T47D (cell line): ENCODE measurements around the gene DCST2.
"Not testable (repeated sequence)": the region's sequence is repeated elsewhere in the genome, so short reads cannot be mapped to it uniquely, and the experiment has no call there.

Source experiments
- DNase-seq, 2 experiments: peaks; one replicate each; pipeline versions ENCODE4 v3.0.0 to v3.0.0-alpha.2; 2011 to 2012; ENCODE audit warnings: low read depth in 1 of 2, low spot score in 1 of 2
- JUND ChIP-seq: IDR thresholded peaks from 2 replicates; pipeline ENCODE4 v1.6.1; 2012; ENCODE audit warnings: low read depth
- in situ Hi-C: cut with HindIII; loops from 2 replicates; pipeline ENCODE4 v1.10.0; 2016; ENCODE audit warnings: low sequenced_read_pairs, low pct_unique_long_range_greater_than_20kb

Gene DCST2

GRCh38 chr1:154989195-154989860, 44.3 kb downstream of the DCST2 start:
- no peak for DNase-seq
- in situ Hi-C loops, result no loop called here
- no peak for TF ChIP-seq JUND

DNA sequence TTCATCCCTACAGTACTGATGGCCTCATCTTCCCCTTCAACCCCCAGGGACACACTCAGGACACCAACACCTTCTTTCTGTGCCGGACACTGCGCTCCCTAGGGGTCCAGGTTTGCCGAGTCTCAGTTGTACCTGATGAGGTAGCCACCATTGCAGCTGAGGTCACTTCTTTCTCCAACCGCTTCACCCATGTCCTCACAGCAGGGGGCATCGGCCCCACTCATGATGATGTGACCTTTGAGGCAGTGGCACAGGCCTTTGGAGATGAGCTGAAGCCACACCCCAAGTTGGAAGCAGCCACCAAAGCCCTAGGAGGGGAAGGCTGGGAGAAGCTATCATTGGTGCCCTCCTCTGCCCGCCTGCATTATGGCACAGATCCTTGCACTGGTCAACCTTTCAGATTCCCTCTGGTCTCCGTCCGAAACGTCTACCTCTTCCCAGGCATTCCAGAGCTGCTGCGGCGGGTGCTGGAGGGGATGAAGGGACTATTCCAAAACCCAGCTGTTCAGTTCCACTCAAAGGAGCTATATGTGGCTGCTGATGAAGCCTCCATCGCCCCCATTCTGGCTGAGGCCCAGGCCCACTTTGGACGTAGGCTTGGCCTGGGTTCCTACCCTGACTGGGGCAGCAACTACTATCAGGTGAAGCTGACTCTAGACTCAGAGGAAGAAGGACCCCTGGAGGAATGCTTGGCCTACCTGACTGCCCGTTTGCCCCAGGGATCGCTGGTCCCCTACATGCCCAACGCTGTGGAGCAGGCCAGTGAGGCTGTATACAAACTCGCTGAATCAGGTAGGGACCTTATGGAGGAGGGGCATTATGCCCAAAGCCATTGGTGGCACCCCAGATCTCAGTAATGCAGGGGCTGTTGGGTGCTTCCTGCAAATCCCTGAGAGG, 45.3 kb downstream of the DCST2 start:
- no peak for TF ChIP-seq JUND
- in situ Hi-C loops, result no loop called here
- DNase-seq, result peak in 1 of 2 experiments; percentile 41

GRCh38 chr1:154987326-154987725, 46.3 kb downstream of the DCST2 start:
- in situ Hi-C loops, result no loop called here
- no peak for TF ChIP-seq JUND
- no peak for DNase-seq

DNA sequence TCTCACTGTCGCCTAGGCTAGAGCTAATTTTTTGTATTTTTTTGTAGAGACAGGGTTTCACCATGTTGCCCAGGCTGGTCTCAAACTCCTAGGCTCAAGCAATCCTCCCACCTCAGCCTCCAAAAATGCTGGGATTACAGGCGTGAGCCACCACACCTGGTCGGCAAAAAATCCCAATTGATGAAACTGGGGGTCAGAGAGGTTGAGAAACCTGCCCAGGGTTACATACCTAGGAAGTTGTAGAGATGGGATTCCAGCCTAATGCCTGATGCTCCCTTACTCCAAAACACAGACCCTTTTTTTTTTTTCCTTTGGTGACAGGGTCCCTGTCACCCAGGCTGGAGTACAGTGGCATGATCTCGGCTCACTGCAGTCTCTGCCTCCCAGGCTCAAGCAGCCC, 46.8 kb downstream of the DCST2 start:
- in situ Hi-C loops, DNase-seq: not testable (repeated sequence)

GRCh38 chr1:154983776-154984466, 49.7 kb downstream of the DCST2 start:
- in situ Hi-C loops, result no loop called here
- TF ChIP-seq JUND, result no peak
- no peak for DNase-seq

DNA sequence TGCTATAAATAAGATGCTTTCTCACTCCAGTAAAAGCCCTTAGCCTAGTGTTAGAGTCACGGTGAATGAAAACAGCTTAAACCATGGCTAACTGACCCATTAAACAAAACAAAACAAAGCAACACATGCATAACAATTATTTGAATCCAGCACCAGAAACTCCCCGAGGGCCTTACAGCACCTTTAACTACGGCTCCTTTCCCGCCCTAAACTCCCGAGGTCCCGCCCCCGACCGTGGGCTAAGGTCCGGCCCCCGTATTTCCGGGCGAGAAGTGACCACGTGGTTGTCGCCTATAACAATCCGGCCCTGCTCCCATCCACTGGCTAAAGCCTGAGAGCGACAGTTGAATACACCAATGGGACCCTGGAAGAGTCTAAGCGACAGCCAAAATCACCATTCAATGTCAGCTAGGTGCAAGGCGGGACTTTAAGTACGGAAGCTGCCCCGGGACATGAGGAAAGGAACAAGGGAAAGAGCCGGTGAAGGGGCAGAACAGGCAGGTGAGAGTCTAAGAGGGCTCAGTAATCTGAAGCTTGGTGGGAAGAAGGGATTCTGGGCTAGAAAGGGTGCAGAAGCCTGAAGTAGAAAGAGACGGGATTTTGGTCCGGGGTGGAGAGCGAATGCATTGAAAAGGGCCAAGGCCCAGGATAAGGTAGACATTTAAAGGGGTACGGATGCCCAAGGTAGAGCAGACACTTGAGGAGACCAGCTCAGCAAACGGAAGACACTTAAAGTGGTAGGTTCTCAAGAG, 50.5 kb downstream of the DCST2 start, which contains the start of gene FLAD1:
Gene FLAD1 (plus strand): TSS at position 448 of the 752 bp plus-strand sequence. CDS start 351 bp downstream, outside the sequence.
- TF ChIP-seq JUND, result no peak
- DNase-seq, result peak; percentile 99 to 100
- in situ Hi-C loops, result no loop called here

- no peak for DNase-seq
- in situ Hi-C loops, result no loop called here
- no peak for TF ChIP-seq JUND
These were observed 51.2 kb downstream of the DCST2 start for GRCh38 chr1:154982341-154982740.

DNA sequence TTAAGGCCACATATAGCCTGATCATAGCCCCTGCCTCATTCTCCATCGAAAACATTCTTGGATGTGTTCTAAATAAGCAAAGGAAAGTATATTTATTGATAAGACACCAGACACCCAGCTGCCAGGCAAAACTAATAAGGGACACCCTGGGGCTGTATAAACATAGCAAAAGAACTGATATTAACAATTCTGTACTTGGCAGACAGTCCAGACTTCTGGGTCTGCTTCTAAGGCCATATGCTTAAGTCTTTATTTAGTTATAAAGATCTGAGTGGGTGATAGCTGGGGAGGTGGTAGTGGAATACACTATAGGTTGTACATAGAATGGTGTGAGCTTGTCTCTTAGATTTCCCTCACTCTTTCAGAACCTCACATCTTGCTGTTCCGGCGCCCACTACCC, 55.2 kb downstream of the DCST2 start:
- TF ChIP-seq JUND, result no peak
- in situ Hi-C loops, result no loop called here
- no peak for DNase-seq

DNA sequence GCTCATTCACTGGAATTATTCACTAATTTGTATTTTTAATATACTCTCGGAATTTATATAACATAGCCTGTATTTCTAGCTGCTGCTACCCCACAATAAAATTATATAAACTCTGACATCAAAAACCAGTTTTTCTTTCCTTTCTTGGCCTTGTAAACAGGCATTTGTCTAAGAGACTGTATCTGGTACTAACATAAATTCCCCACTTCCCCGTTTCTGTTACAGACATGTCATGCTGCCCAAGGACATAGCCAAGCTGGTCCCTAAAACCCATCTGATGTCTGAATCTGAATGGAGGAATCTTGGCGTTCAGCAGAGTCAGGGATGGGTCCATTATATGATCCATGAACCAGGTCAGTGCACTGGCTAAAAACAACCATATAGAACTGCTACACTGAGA, 55.8 kb downstream of the DCST2 start:
- in situ Hi-C loops, DNase-seq: not testable (repeated sequence)

- peak in 1 of 2 experiments; percentile 48 for DNase-seq
- in situ Hi-C loops, result no loop called here
- no peak for TF ChIP-seq JUND
These were observed 58.0 kb downstream of the DCST2 start for GRCh38 chr1:154975409-154976059.

DNA sequence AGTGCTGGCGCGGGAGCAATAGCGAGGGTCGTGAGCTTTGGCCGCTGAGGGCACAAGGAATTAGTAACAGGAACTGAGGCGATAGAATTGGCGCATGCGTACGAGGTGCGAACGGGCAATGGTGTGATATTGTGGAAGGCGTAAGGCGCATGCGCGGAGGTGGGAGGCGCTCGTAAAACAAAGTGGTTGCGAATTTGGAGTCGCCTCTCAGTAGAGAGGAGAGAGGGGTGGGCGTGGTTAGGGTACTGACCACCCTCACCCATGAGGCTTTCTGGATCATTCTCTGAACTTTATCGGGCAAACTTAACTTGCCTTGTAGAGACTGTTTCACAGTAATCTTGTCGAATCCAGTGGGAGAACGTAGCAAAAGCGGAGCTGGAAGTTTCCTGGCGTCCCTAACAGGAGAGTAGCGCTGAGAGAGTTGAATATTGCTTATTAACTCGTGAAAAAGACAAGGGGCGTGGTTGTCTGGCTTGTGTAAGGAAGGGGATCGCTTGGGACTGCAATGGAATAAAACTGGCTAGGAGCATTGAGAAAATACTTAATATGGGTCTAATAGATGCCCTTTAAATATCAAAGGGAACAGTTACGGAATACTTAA, 58.7 kb downstream of the DCST2 start:
- in situ Hi-C loops, result no loop called here
- TF ChIP-seq JUND, result no peak
- DNase-seq, result peak; percentile 73 to 97
